Endodermal cell (in vitro differentiated cells): ENCODE data around the gene SLC27A5. TPM values are rescaled to one million over a fixed set of nuclear protein-coding genes. Genes with fewer than 3 reads are reported as not detected.
"Not testable (repeated sequence)": the region's sequence is repeated elsewhere in the genome, so short reads cannot be mapped to it uniquely, and the experiment has no call there.

Experiments used
- DNase-seq: peaks from one replicate; pipeline ENCODE4 v3.0.0-alpha.2; 2017
- H3K27ac ChIP-seq: 2 replicates; pipeline ENCODE4 v1.5.1; 2013; ENCODE audit warnings: mild to moderate bottlenecking, low read depth, low read length, moderate library complexity
- H3K27me3 ChIP-seq: 2 replicates; pipeline ENCODE4 v1.6.1; 2013; ENCODE audit warnings: mild to moderate bottlenecking, low read length, moderate library complexity; ENCODE audit not compliant: insufficient read depth, control insufficient read depth, poor library complexity, severe bottlenecking
- H3K36me3 ChIP-seq: 2 replicates; pipeline ENCODE4 v1.7.0; 2013; ENCODE audit warnings: mild to moderate bottlenecking, low read length, moderate library complexity; ENCODE audit not compliant: control insufficient read depth, insufficient read depth
- H3K4me1 ChIP-seq: one replicate; pipeline ENCODE4 v1.7.0; 2013; ENCODE audit warnings: low read length; ENCODE audit not compliant: control insufficient read depth, insufficient read depth
- H3K4me3 ChIP-seq: 2 replicates; pipeline ENCODE4 v1.5.1; 2013; ENCODE audit warnings: mild to moderate bottlenecking, low read length, moderate library complexity
- H3K9ac ChIP-seq: 2 replicates; pipeline ENCODE4 v1.6.1; 2013; ENCODE audit warnings: mild to moderate bottlenecking, low read length, moderate library complexity; ENCODE audit not compliant: poor library complexity, severe bottlenecking; ENCODE audit errors: extremely low read depth
- H3K9me3 ChIP-seq: 2 replicates; pipeline ENCODE4 v1.6.1; 2013; ENCODE audit warnings: mild to moderate bottlenecking, low read length, moderate library complexity; ENCODE audit not compliant: control insufficient read depth
- H3K27ac Mint-ChIP-seq: 2 replicates; pipeline ENCODE4 v1.8.0; 2020; ENCODE audit warnings: mixed read lengths
- H3K27me3 Mint-ChIP-seq: 2 replicates; pipeline ENCODE4 v1.8.0; 2021; ENCODE audit warnings: mild to moderate bottlenecking, mixed read lengths; ENCODE audit not compliant: insufficient read depth
- H3K36me3 Mint-ChIP-seq: 2 replicates; pipeline ENCODE4 v1.8.0; 2020; ENCODE audit warnings: low read depth, mixed read lengths
- H3K4me1 Mint-ChIP-seq: 2 replicates; pipeline ENCODE4 v1.8.0; 2020; ENCODE audit warnings: mixed read lengths
- H3K4me3 Mint-ChIP-seq: 2 replicates; pipeline ENCODE4 v1.8.0; 2020; ENCODE audit warnings: mild to moderate bottlenecking, moderate library complexity, mixed read lengths
- H3K9me3 Mint-ChIP-seq: 2 replicates; pipeline ENCODE4 v1.8.0; 2020; ENCODE audit warnings: mild to moderate bottlenecking, mixed read lengths
- CTCF ChIP-seq: fragments of 200-600 bp; sonication (generic); conservative IDR thresholded peaks from 2 replicates; pipeline ENCODE4 v1.5.0; 2021; ENCODE audit warnings: antibody characterized with exemption, mild to moderate bottlenecking
- WGBS, 2 experiments: methylation state at CpG; one replicate each; pipeline versions ENCODE4 v1.1.5 to v1.1.7; 2013; ENCODE audit warnings: missing lambda C conversion rate in 2 of 2, mixed read lengths in 1 of 2; ENCODE audit not compliant: insufficient coverage in 1 of 2, insufficient read length in 1 of 2; 5-methylcytosine and 5-hydroxymethylcytosine counted together
- total RNA-seq, 2 donors: library from RNA; stranded (reverse); fragmentation: NEBNext Ultra II Directional in 1 of 2; extraction: Animal tissue kit (Norgen Biotek cat#: 25700) in 1 of 2; gene quantifications; 2 replicates in 1 of 2; 3 replicates in 1 of 2; pipeline ENCODE4 v1.2.1, GENCODE V29; 2021

The SLC27A5 gene
- total RNA-seq, 2 donors from 2014 or later: 13.6 to 15.3 TPM

- peaks cover 42% of the 10 kb centered on the region for H3K36me3 Mint-ChIP-seq
- no peaks in the 10 kb centered on the region for H3K9me3 Mint-ChIP-seq
- 0% methylated on average over 13 to 91 of the region's 92 CpGs for WGBS, 2 experiments
- peak overlapping the region; percentile 98 for H3K4me3 Mint-ChIP-seq
- TF ChIP-seq CTCF: no peak
- H3K27me3 ChIP-seq: peaks cover 26% of the 10 kb centered on the region
- peak overlapping the region; percentile 100 for H3K4me3 ChIP-seq
- peak overlapping the region; percentile 98 for H3K27ac ChIP-seq
- peaks cover 46% of the 10 kb centered on the region for H3K36me3 ChIP-seq
- H3K27me3 Mint-ChIP-seq: peaks cover 29% of the 10 kb centered on the region
- H3K4me1 ChIP-seq: peaks cover 4% of the 10 kb centered on the region
- peaks cover 13% of the 10 kb centered on the region for H3K4me1 Mint-ChIP-seq
- H3K9ac ChIP-seq: peak overlapping the region; percentile 87
- no peak for DNase-seq
- no peaks in the 10 kb centered on the region for H3K9me3 ChIP-seq
- H3K27ac Mint-ChIP-seq: peak overlapping the region; percentile 100
Measured at GRCh38 chr19:58544591-58545285, 32.9 kb upstream of the SLC27A5 start.

GRCh38 chr19:58543826-58544590 lies 32.2 kb upstream of the SLC27A5 start, which contains the start of gene TRIM28:
TRIM28 (plus strand) TSS chr19:58544064; CDS start chr19:58544758, 694 bp downstream.
- Histone ChIP-seq H3K27ac (peak within 1 kb of the TSS; percentile 98), H3K27me3 (peaks cover 33% of the 10 kb centered on the region), H3K4me1 (peaks cover 4% of the 10 kb centered on the region), H3K9ac (peak within 1 kb of the TSS; percentile 87), H3K36me3 (peaks cover 38% of the 10 kb centered on the region), H3K9me3 (no peaks in the 10 kb centered on the region), H3K4me3 (peak within 1 kb of the TSS; percentile 100)
- Mint-ChIP-seq H3K27me3 (peaks cover 35% of the 10 kb centered on the region), H3K27ac (peak within 1 kb of the TSS; percentile 100), H3K9me3 (no peaks in the 10 kb centered on the region), H3K36me3 (peaks cover 37% of the 10 kb centered on the region), H3K4me1 (peaks cover 13% of the 10 kb centered on the region), H3K4me3 (peak within 1 kb of the TSS; percentile 98)
- WGBS, 2 experiments: 0% methylated on average over 29 to 73 of the region's 73 CpGs
- TF ChIP-seq CTCF: peak; percentile 34
- peak; percentile 99 for DNase-seq

- H3K27me3 ChIP-seq: peaks cover 37% of the 10 kb centered on the region
- H3K9me3 Mint-ChIP-seq, H3K9ac ChIP-seq, H3K27ac Mint-ChIP-seq, H3K9me3 ChIP-seq, H3K27ac ChIP-seq, H3K4me3 ChIP-seq, DNase-seq, H3K4me1 ChIP-seq: not testable (repeated sequence)
- H3K36me3 ChIP-seq: peaks cover 26% of the 10 kb centered on the region
- H3K4me1 Mint-ChIP-seq: peaks cover 16% of the 10 kb centered on the region
- peak overlapping the region; percentile 98 for H3K4me3 Mint-ChIP-seq
- H3K27me3 Mint-ChIP-seq: peaks cover 38% of the 10 kb centered on the region
- peaks cover 27% of the 10 kb centered on the region for H3K36me3 Mint-ChIP-seq
- 91 to 96% methylated on average over 10 to 18 of the region's 18 CpGs for WGBS, 2 experiments
Measured at GRCh38 chr19:58542641-58543372, 31.0 kb upstream of the SLC27A5 start.

- not testable (repeated sequence) for H3K4me1 Mint-ChIP-seq, H3K4me3 ChIP-seq, DNase-seq, H3K36me3 Mint-ChIP-seq, H3K9me3 ChIP-seq, H3K9ac ChIP-seq, H3K9me3 Mint-ChIP-seq, H3K4me1 ChIP-seq, H3K27ac Mint-ChIP-seq, H3K27ac ChIP-seq, H3K36me3 ChIP-seq
- Mint-ChIP-seq H3K4me3 (peak overlapping the region; percentile 56), H3K27me3 (peaks cover 39% of the 10 kb centered on the region)
- H3K27me3 ChIP-seq: peaks cover 37% of the 10 kb centered on the region
Measured at GRCh38 chr19:58539169-58539559, 27.4 kb upstream of the SLC27A5 start.
